KOPT-K1 (cell line): ENCODE data around the gene TMEM235.

Experiments
- H3K27ac ChIP-seq: fragments of 200-600 bp; sonication (generic); 2 replicates; pipeline ENCODE4 v1.5.1; 2016; ENCODE audit warnings: antibody characterized with exemption, mild to moderate bottlenecking, low read depth, low read length; ENCODE audit not compliant: poor library complexity, severe bottlenecking
- H3K36me3 ChIP-seq: fragments of 200-600 bp; sonication (generic); 2 replicates; pipeline ENCODE4 v1.5.1; 2017; ENCODE audit warnings: antibody characterized with exemption, mild to moderate bottlenecking, low read length, moderate library complexity; ENCODE audit not compliant: insufficient read depth
- H3K9me3 ChIP-seq: fragments of 200-600 bp; sonication (generic); 2 replicates; pipeline ENCODE4 v1.5.1; 2017; ENCODE audit warnings: antibody characterized with exemption, low read length, mild to moderate bottlenecking; ENCODE audit not compliant: insufficient read depth, poor library complexity, severe bottlenecking

TMEM235 gene

GRCh38 chr17:78253946-78254672 lies 22.7 kb downstream of the TMEM235 start:
- H3K36me3 ChIP-seq, result no peaks in the 10 kb centered on the region
- H3K9me3 ChIP-seq, result no peaks in the 10 kb centered on the region
- no peak overlapping the region for H3K27ac ChIP-seq

- H3K27ac ChIP-seq, result no peak overlapping the region
- no peaks in the 10 kb centered on the region for H3K9me3 ChIP-seq
- no peaks in the 10 kb centered on the region for H3K36me3 ChIP-seq
Observed at GRCh38 chr17:78255029-78255656, 23.7 kb downstream of the TMEM235 start.

- Histone ChIP-seq H3K27ac (no peak overlapping the region), H3K9me3 (no peaks in the 10 kb centered on the region), H3K36me3 (no peaks in the 10 kb centered on the region)
Observed at GRCh38 chr17:78255953-78256706, 24.7 kb downstream of the TMEM235 start.

- Histone ChIP-seq H3K27ac (no peak overlapping the region), H3K36me3 (no peaks in the 10 kb centered on the region), H3K9me3 (no peaks in the 10 kb centered on the region)
Observed at GRCh38 chr17:78256707-78257591, 25.5 kb downstream of the TMEM235 start.

- peak overlapping the region; percentile 9 for H3K27ac ChIP-seq
- no peaks in the 10 kb centered on the region for H3K36me3 ChIP-seq
- no peaks in the 10 kb centered on the region for H3K9me3 ChIP-seq
Observed at GRCh38 chr17:78257810-78258322, 26.4 kb downstream of the TMEM235 start.

GRCh38 chr17:78258323-78259191 lies 27.1 kb downstream of the TMEM235 start:
- H3K36me3 ChIP-seq, result no peaks in the 10 kb centered on the region
- H3K27ac ChIP-seq, result peak overlapping the region; percentile 25
- H3K9me3 ChIP-seq, result no peaks in the 10 kb centered on the region

- Histone ChIP-seq H3K27ac (peak overlapping the region; percentile 25), H3K36me3 (no peaks in the 10 kb centered on the region), H3K9me3 (no peaks in the 10 kb centered on the region)
Observed at GRCh38 chr17:78259192-78259554, 27.7 kb downstream of the TMEM235 start.

GRCh38 chr17:78263063-78263735 lies 31.8 kb downstream of the TMEM235 start:
- no peaks in the 10 kb centered on the region for H3K36me3 ChIP-seq

GRCh38 chr17:78263736-78264340 lies 32.4 kb downstream of the TMEM235 start:
- no peaks in the 10 kb centered on the region for H3K9me3 ChIP-seq
- no peaks in the 10 kb centered on the region for H3K36me3 ChIP-seq
- no peak overlapping the region for H3K27ac ChIP-seq

More at GRCh38 chr17:78263063-78263735, 31.8 kb downstream of the TMEM235 start:
- Histone ChIP-seq H3K27ac (no peak overlapping the region), H3K9me3 (no peaks in the 10 kb centered on the region)

- Histone ChIP-seq H3K9me3 (no peaks in the 10 kb centered on the region), H3K27ac (no peak overlapping the region), H3K36me3 (no peaks in the 10 kb centered on the region)
Observed at GRCh38 chr17:78264590-78264989, 33.2 kb downstream of the TMEM235 start.

GRCh38 chr17:78265121-78265520 lies 33.7 kb downstream of the TMEM235 start:
- Histone ChIP-seq H3K27ac (no peak overlapping the region), H3K36me3 (no peaks in the 10 kb centered on the region), H3K9me3 (no peaks in the 10 kb centered on the region)

GRCh38 chr17:78266231-78266631 lies 34.8 kb downstream of the TMEM235 start:
- no peak overlapping the region for H3K27ac ChIP-seq
- H3K9me3 ChIP-seq, result no peaks in the 10 kb centered on the region
- no peaks in the 10 kb centered on the region for H3K36me3 ChIP-seq

- Histone ChIP-seq H3K9me3 (no peaks in the 10 kb centered on the region), H3K27ac (no peak overlapping the region)
Observed at GRCh38 chr17:78266771-78267170, 35.3 kb downstream of the TMEM235 start.

More at GRCh38 chr17:78266771-78267170, 35.3 kb downstream of the TMEM235 start:
- no peaks in the 10 kb centered on the region for H3K36me3 ChIP-seq
